Small intestine (tissue), 7 donors: Measurements from ENCODE around the gene FBXO28. TPM values are rescaled to one million over a fixed set of nuclear protein-coding genes. Genes with fewer than 3 reads are reported as not detected.
A peak's percentile ranks its signal among the peaks of the same experiment; 100 is the strongest.

Experiments
- DNase-seq, 2 donors: peaks; one replicate each; pipeline versions ENCODE4 v3.0.0 to v3.0.0-alpha.2; 2013
- FAIRE-seq: peaks from 2 replicates; lab custom pipeline; 2012; peaks lifted over from hg19 to GRCh38; lab: Jason Lieb, UNC
- H3K27ac ChIP-seq, 3 donors: one replicate each; pipeline ENCODE4 v1.5.1; 2013; ENCODE audit warnings: low read length in 2 of 3, mild to moderate bottlenecking in 2 of 3, control low read depth in 1 of 3, inconsistent platforms in 1 of 3, low read depth in 1 of 3, moderate library complexity in 1 of 3
- H3K27me3 ChIP-seq, 3 donors: one replicate each; pipeline ENCODE4 v1.6.1; 2013; ENCODE audit warnings: low read length in 3 of 3, inconsistent platforms in 1 of 3; ENCODE audit not compliant: control insufficient read depth in 3 of 3, insufficient read depth in 3 of 3
- H3K36me3 ChIP-seq, 3 donors: one replicate each; pipeline ENCODE4 v1.6.1; 2013; ENCODE audit warnings: low read length in 3 of 3, inconsistent platforms in 1 of 3, low read depth in 1 of 3, mild to moderate bottlenecking in 1 of 3, moderate library complexity in 1 of 3; ENCODE audit not compliant: control insufficient read depth in 3 of 3, insufficient read depth in 2 of 3
- H3K4me1 ChIP-seq, 3 donors: one replicate each; pipeline ENCODE4 v1.6.1; 2013; ENCODE audit warnings: low read length in 2 of 3, inconsistent platforms in 1 of 3, low read depth in 1 of 3, mild to moderate bottlenecking in 1 of 3, moderate library complexity in 1 of 3; ENCODE audit not compliant: control insufficient read depth in 3 of 3, insufficient read depth in 2 of 3
- H3K4me3 ChIP-seq, 3 donors: one replicate each; pipeline ENCODE4 v1.5.1; 2013; ENCODE audit warnings: low read length in 3 of 3, control low read depth in 1 of 3, inconsistent platforms in 1 of 3, low read depth in 1 of 3, mild to moderate bottlenecking in 1 of 3, moderate library complexity in 1 of 3
- H3K9me3 ChIP-seq, 2 donors: one replicate each; pipeline ENCODE4 v1.6.1; 2013; ENCODE audit warnings: low read depth in 1 of 2, low read length in 1 of 2; ENCODE audit not compliant: control insufficient read depth in 2 of 2, insufficient read depth in 1 of 2
- WGBS, 3 donors: extraction: QIAGEN DNeasy Blood & Tissue Kit; methylation state at CpG; one replicate each; pipeline ENCODE4 v1.1.7; 2013; 5-methylcytosine and 5-hydroxymethylcytosine counted together
- polyA plus RNA-seq, 4 donors: library from polyadenylated mRNA; stranded (reverse) in 3 of 4; unstranded in 1 of 4; fragments of 200-250 nt in 3 of 4; fragments of 120-200 nt in 1 of 4; gene quantifications; one replicate each; pipeline versions ENCODE4 v1.2.1 to v1.2.3, GENCODE V29; 2013
- donor health status: healthy with polysubstance abuse.
- donor health status: control.
- donor health status: control.
- donor health status: Bipolar disorder and iron deficiency.
- donor health status: healthy.

Gene FBXO28
- polyA plus RNA-seq, 4 donors: 7.8 to 26.8 (median 9.4) TPM

DNA sequence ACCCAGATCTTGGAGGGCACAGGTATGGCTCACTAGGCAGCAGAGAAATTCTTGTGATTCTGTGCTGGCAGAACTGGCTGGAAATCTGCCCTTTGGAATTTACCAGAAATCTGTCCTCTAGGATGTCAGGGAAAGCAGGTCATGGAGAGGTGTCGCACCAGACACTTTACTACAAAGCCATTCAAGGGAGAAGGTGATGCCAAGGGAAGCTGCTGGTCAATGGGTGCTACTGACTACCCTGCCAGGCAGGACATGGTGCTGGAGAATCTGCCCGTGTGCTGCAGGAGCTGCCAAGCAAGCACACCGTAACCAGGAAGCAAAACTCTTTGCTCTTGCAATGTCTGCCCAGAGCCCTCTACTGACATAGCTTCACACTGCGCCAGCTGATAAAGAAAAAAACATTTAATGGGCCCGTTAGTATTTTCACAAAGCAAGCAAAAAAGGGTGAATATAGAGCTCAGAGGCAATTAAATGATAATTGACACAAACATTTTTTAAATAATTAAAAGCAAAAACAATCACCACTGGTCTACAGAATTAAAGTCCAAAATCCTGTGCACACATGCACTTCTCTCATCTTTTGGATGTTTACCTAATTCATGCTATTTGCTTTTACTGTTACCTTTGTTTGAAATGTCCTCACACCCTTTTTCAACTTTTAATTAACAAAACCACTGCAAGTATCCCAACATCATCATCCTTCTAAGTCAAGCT is 7.2 kb upstream of the FBXO28 start:
- WGBS, 3 donors: 7 to 29% (median 23%) methylated on average over 5 of the region's 5 CpGs
- FAIRE-seq: no peak
- Histone ChIP-seq H3K27ac (no peak overlapping the region), H3K4me1 (no peaks in the 10 kb centered on the region), H3K36me3 (no peaks in the 10 kb centered on the region), H3K4me3 (no peak overlapping the region), H3K9me3 (no peaks in the 10 kb centered on the region), H3K27me3 (no peaks in the 10 kb centered on the region)
- peak; percentile 54 to 66 for DNase-seq

DNA sequence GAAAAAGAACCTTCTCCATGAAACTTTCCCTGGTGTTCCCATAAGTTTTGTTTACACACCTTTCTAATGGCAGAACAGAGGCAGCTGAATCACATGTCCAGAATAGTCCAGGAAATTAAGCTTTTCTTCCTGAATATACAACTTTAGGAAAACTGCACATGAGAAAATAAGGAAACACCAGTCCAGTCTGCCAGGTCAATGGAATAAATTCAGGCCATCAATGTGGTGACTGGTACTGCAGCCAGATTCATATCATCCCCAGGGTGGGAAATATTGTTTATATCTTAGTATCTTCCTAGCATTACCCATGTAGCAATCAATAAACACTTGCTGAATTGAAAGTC is 6.7 kb upstream of the FBXO28 start:
- Histone ChIP-seq H3K9me3 (no peaks in the 10 kb centered on the region), H3K4me3 (no peak overlapping the region), H3K27ac (no peak overlapping the region), H3K4me1 (no peaks in the 10 kb centered on the region), H3K27me3 (no peaks in the 10 kb centered on the region), H3K36me3 (no peaks in the 10 kb centered on the region)
- FAIRE-seq (no peak), DNase-seq (no peak)

- H3K27me3 ChIP-seq: no peaks in the 10 kb centered on the region
- DNase-seq: no peak
- no peaks in the 10 kb centered on the region for H3K36me3 ChIP-seq
- no peak overlapping the region for H3K4me3 ChIP-seq
- FAIRE-seq: no peak
- H3K27ac ChIP-seq: no peak overlapping the region
- H3K4me1 ChIP-seq: no peaks in the 10 kb centered on the region
- H3K9me3 ChIP-seq: no peaks in the 10 kb centered on the region
These were observed 4.9 kb upstream of the FBXO28 start for GRCh38 chr1:224108991-224109390.

- no peaks in the 10 kb centered on the region for H3K27me3 ChIP-seq
- no peak for FAIRE-seq
- no peak overlapping the region for H3K27ac ChIP-seq
- no peaks in the 10 kb centered on the region for H3K36me3 ChIP-seq
- WGBS, 3 donors: 92 to 100% (median 100%) methylated on average over 1 of the region's 1 CpG
- H3K4me1 ChIP-seq: no peaks in the 10 kb centered on the region
- no peak overlapping the region for H3K4me3 ChIP-seq
- no peaks in the 10 kb centered on the region for H3K9me3 ChIP-seq
- DNase-seq: no peak
These were observed 3.9 kb upstream of the FBXO28 start for GRCh38 chr1:224109981-224110380.

DNA sequence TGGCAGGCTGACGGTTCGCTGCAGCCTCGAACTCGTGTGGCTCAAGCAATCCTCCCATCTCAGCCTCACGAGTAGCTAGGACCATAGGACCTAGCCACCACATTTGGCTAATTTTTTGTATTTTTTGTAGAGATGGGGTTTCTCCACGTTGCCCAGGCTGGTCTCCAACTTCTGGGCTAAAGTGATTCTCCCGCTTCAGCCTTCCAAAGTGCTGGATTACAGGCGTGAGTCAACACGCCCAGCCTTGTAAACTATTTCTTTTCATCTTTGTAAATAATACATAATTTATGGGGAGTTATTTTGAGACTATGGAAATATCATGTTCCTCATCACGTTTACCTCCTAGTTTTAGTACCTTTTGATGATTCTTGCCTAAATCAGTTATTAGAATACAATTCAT is 906 bp upstream of the FBXO28 start:
- no peak overlapping the region for H3K27ac ChIP-seq
- H3K4me3 ChIP-seq: no peak overlapping the region
- peaks cover 0 to 2% (median 0%) of the 10 kb centered on the region in 3 donors for H3K36me3 ChIP-seq
- H3K9me3 ChIP-seq: no peaks in the 10 kb centered on the region
- no peaks in the 10 kb centered on the region for H3K27me3 ChIP-seq
- WGBS, 3 donors: 69 to 73% (median 72%) methylated on average over 10 of the region's 10 CpGs
- no peak for FAIRE-seq
- H3K4me1 ChIP-seq: no peaks in the 10 kb centered on the region
- DNase-seq: no peak

- Histone ChIP-seq H3K36me3 (peaks cover 0 to 2% (median 0%) of the 10 kb centered on the region in 3 donors), H3K9me3 (no peaks in the 10 kb centered on the region), H3K27me3 (no peaks in the 10 kb centered on the region), H3K4me3 (peak overlapping the region; percentile 96 to 99 (median 97)), H3K27ac (peak overlapping the region in 2 of 3 donors; percentile 91 to 94), H3K4me1 (no peaks in the 10 kb centered on the region)
- no peak for FAIRE-seq
- WGBS, 3 donors: 37 to 53% (median 44%) methylated on average over 2 of the region's 2 CpGs
- DNase-seq: no peak
These were observed 380 bp upstream of the FBXO28 start for GRCh38 chr1:224113545-224113917.

DNA sequence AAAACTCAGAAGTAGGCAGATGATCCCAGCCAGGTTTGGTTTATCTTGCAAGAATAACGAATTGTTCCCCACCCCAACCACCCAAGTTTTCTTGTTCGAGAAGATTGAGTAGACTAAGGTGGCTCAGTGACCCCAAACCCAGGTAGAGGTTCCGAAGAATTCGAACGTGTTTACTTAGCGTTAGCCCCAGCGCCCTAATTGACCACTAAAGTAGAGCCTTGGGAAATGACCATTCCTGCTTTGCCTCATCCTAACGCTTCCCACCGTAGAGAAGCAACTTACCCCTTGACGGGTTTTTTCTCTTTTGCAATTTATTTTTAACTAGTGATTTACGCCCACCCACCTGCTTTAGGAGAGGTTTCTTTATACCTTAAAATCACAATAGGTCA is 870 bp downstream of the FBXO28 start:
- 0 to 1% (median 1%) methylated on average over 11 of the region's 11 CpGs for WGBS, 3 donors
- no peaks in the 10 kb centered on the region for H3K4me1 ChIP-seq
- no peaks in the 10 kb centered on the region for H3K27me3 ChIP-seq
- no peak for FAIRE-seq
- no peaks in the 10 kb centered on the region for H3K9me3 ChIP-seq
- H3K36me3 ChIP-seq: peaks cover 0 to 2% (median 0%) of the 10 kb centered on the region in 3 donors
- H3K4me3 ChIP-seq: peak overlapping the region; percentile 96 to 99 (median 97)
- no peak for DNase-seq
- H3K27ac ChIP-seq: peak overlapping the region; percentile 91 to 94 (median 92)

DNA sequence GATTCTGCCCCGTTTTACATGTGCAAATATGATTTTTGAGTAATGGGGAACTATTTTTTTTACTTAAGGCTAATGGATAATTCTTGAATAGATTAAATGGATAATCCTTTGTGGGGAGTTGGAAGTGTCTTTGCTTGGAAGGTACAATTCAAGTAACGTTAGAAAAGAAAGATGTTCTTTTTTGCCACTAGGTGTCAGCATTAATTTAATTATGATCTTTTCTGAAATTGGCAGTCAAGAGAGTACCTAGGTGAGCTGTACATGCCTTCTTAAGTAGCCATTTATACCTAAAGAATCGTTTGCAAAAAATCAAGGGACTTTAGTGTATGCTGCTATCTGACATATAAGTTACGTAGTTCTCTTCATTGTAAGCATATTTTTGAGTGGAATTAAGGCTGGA is 2.2 kb downstream of the FBXO28 start:
- H3K27me3 ChIP-seq: no peaks in the 10 kb centered on the region
- no peak overlapping the region for H3K27ac ChIP-seq
- H3K9me3 ChIP-seq: no peaks in the 10 kb centered on the region
- peaks cover 0 to 5% (median 0%) of the 10 kb centered on the region in 3 donors for H3K36me3 ChIP-seq
- DNase-seq: peak; percentile 58 to 65
- WGBS, 3 donors: 5 to 14% (median 5%) methylated on average over 4 of the region's 4 CpGs
- no peak overlapping the region for H3K4me3 ChIP-seq
- H3K4me1 ChIP-seq: no peaks in the 10 kb centered on the region
- FAIRE-seq: peak; percentile 5

GRCh38 chr1:224118688-224119087 is 4.8 kb downstream of the FBXO28 start:
- Histone ChIP-seq H3K4me3 (no peak overlapping the region), H3K4me1 (no peaks in the 10 kb centered on the region), H3K27me3 (no peaks in the 10 kb centered on the region), H3K27ac (no peak overlapping the region), H3K9me3 (no peaks in the 10 kb centered on the region), H3K36me3 (peaks cover 0 to 10% (median 0%) of the 10 kb centered on the region in 3 donors)
- FAIRE-seq (no peak), DNase-seq (no peak)
- 59 to 72% (median 63%) methylated on average over 1 of the region's 1 CpG for WGBS, 3 donors
